ENCODE results near the gene GNAT1.

DNA sequence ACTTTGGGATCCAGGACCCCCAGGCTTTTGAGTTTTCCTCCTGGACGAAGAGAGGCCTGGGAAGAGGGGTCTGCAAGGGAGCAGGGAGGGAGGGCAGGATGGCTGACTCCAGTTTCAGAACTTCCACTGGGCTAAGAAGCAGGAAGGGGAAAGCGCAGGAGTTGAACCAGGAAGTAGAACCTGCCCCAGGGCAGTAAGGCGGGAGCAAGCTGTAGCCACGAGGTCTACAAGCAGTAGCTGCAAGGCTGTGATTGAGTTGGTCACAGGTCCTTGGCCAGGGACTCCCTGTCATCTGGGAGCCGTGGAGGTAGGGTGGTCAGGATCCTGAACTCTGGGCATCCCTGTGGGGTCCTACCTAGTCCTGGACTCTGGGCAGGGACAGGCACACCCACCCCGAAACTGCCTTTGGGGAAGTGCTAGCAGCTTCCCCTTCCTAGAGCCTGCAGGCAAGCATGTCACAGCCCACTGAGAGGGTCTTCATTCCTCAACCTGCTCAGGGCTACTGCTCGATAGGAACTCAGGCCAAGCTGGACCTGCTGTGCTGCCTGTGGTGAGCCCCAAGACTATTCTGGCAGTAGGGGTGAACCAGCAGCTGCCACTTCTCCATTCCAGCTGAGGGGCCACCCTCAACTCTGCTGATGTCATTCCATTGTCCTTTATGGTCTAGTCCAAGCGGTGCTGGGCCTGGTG is 38.8 kb downstream of the GNAT1 start:
- TF ChIP-seq, protein P1, sequence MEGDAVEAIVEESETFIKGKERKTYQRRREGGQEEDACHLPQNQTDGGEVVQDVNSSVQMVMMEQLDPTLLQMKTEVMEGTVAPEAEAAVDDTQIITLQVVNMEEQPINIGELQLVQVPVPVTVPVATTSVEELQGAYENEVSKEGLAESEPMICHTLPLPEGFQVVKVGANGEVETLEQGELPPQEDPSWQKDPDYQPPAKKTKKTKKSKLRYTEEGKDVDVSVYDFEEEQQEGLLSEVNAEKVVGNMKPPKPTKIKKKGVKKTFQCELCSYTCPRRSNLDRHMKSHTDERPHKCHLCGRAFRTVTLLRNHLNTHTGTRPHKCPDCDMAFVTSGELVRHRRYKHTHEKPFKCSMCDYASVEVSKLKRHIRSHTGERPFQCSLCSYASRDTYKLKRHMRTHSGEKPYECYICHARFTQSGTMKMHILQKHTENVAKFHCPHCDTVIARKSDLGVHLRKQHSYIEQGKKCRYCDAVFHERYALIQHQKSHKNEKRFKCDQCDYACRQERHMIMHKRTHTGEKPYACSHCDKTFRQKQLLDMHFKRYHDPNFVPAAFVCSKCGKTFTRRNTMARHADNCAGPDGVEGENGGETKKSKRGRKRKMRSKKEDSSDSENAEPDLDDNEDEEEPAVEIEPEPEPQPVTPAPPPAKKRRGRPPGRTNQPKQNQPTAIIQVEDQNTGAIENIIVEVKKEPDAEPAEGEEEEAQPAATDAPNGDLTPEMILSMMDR (IDR thresholded peaks at IDR 0.05): no peak
- no peak for TF ChIP-seq POLR2A (IDR thresholded peaks at IDR 0.05)

All from upper lobe of left lung (tissue), 4 donors.